ENCODE results near the gene RPL37. TPM values are rescaled to one million over a fixed set of nuclear protein-coding genes. Genes with fewer than 3 reads are reported as not detected.

RPL37 gene
- total and polyA plus RNA-seq, 9 of the 15 experiments (the other 6 are each of a cell fraction or from before 2014, with no cell fraction given), result 2,342 to 7,963 (median 4,091) TPM

GRCh38 chr5:40797273-40798011 is 37.6 kb downstream of the RPL37 start (continued):
- 0 out of 2 replicates have a peak, but pooled peaks have one; percentile 51 for TF ChIP-seq LCOR (CRISPR knock-in tag; IDR thresholded peaks at IDR 0.05)
- TF ChIP-seq ZNF318 (IDR thresholded peaks at IDR 0.05; ENCODE audit: borderline replicate concordance in 1 of 2, low read depth in 1 of 2), result no peak
- peak; percentile 44; the same call in 1 of the 2 replicates for TF ChIP-seq NFIX (CRISPR knock-in tag; IDR thresholded peaks at IDR 0.05; ENCODE audit: low read depth)
- TF ChIP-seq RNF2 (IDR thresholded peaks at IDR 0.05), result peak; percentile 48; the same call in 1 of the 2 replicates
- peak; percentile 50 for TF ChIP-seq ETS1 (conservative IDR thresholded peaks at IDR 0.05; ENCODE audit: control insufficient read depth, low read depth, low read length)
- TF ChIP-seq MAX (CRISPR knock-in tag; IDR thresholded peaks at IDR 0.05), result 0 out of 2 replicates have a peak, but pooled peaks have one; percentile 44
- TF ChIP-seq ETV1 (tag; conservative IDR thresholded peaks at IDR 0.05; ENCODE audit: low read depth), result 0 out of 2 replicates have a peak, but pooled peaks have one; percentile 5
- no peak for TF ChIP-seq YBX1 (IDR thresholded peaks at IDR 0.05)
- peak; percentile 63; the same call in 1 of the 2 replicates for TF ChIP-seq CXXC5 (CRISPR knock-in tag; IDR thresholded peaks at IDR 0.05)
- peak; percentile 76; the same call in 1 of the 2 replicates for TF ChIP-seq CTBP1 (IDR thresholded peaks at IDR 0.05; ENCODE audit: borderline replicate concordance)
- TF ChIP-seq, protein P1, sequence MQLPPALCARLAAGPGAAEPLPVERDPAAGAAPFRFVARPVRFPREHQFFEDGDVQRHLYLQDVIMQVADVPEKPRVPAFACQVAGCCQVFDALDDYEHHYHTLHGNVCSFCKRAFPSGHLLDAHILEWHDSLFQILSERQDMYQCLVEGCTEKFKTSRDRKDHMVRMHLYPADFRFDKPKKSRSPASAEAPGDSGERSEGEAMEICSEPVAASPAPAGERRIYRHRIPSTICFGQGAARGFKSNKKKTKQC (CRISPR knock-in tag; IDR thresholded peaks at IDR 0.05), result 0 out of 2 replicates have a peak, but pooled peaks have one; percentile 8
- 0 out of 2 replicates have a peak, but pooled peaks have one; percentile 18 for TF ChIP-seq NBN (IDR thresholded peaks at IDR 0.05; ENCODE audit: low read depth)
- TF ChIP-seq POLR2H (tag; IDR thresholded peaks at IDR 0.05; ENCODE audit: low read depth), result no peak
- TF ChIP-seq, protein P2, sequence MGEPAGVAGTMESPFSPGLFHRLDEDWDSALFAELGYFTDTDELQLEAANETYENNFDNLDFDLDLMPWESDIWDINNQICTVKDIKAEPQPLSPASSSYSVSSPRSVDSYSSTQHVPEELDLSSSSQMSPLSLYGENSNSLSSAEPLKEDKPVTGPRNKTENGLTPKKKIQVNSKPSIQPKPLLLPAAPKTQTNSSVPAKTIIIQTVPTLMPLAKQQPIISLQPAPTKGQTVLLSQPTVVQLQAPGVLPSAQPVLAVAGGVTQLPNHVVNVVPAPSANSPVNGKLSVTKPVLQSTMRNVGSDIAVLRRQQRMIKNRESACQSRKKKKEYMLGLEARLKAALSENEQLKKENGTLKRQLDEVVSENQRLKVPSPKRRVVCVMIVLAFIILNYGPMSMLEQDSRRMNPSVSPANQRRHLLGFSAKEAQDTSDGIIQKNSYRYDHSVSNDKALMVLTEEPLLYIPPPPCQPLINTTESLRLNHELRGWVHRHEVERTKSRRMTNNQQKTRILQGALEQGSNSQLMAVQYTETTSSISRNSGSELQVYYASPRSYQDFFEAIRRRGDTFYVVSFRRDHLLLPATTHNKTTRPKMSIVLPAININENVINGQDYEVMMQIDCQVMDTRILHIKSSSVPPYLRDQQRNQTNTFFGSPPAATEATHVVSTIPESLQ (CRISPR knock-in tag; IDR thresholded peaks at IDR 0.05), result 0 out of 2 replicates have a peak, but pooled peaks have one; percentile 28
